ENCODE results near the gene SOCS3.
"Not testable (repeated sequence)": the region's sequence is repeated elsewhere in the genome, so short reads cannot be mapped to it uniquely, and the experiment has no call there.

The SOCS3 gene

GRCh38 chr17:78325076-78325687, 34.7 kb downstream of the SOCS3 start:
- DNase-seq = no peak

- no peak for DNase-seq
Observed at GRCh38 chr17:78324391-78325075, 35.3 kb downstream of the SOCS3 start.

GRCh38 chr17:78323826-78324390, 36.0 kb downstream of the SOCS3 start:
- no peak for DNase-seq

GRCh38 chr17:78322858-78323455, 36.9 kb downstream of the SOCS3 start:
- no peak for DNase-seq

GRCh38 chr17:78322327-78322857, 37.5 kb downstream of the SOCS3 start:
- no peak for DNase-seq

- no peak for DNase-seq
Observed at GRCh38 chr17:78318843-78319242, 41.0 kb downstream of the SOCS3 start.

- DNase-seq = no peak
Observed at GRCh38 chr17:78318407-78318806, 41.5 kb downstream of the SOCS3 start.

DNA sequence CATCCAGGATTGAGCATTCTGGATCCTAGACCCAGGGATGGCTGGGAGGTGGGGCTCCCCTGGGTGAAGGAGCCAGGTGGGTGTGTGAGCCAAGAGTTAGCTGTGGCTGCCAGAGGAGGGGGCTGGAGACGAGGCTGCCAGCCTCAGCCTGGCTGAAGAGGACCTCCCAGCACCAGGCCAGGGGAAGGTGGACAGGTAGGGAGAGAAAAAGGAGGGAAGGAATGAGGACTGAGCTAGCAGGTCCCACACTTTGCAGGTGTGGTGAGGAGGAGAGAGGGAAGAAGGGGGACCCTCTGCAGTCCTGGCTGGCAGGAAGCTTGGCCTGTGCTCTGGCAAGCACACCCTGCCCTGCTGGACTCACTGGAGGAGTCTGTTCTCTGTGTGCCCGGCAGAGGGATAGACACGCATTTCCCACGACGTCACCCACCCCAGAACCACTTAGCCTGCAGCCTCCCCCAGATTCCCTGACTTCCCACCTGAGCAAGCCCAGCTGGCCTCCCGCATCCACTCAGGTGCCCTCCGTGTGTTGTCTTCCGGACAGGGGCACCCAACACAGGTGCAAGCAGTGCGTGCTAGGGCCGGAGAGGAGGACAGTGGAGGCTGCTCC, 42.0 kb downstream of the SOCS3 start:
- DNase-seq = no peak

- no peak for DNase-seq
Observed at GRCh38 chr17:78316867-78317789, 42.7 kb downstream of the SOCS3 start.

- DNase-seq = no peak
Observed at GRCh38 chr17:78316115-78316866, 43.6 kb downstream of the SOCS3 start.

- peak in 1 of 4 experiments; percentile 17 for DNase-seq
Observed at GRCh38 chr17:78315355-78316114, 44.3 kb downstream of the SOCS3 start.

GRCh38 chr17:78314683-78315354, 45.1 kb downstream of the SOCS3 start:
- no peak for DNase-seq

- DNase-seq = peak in 2 of 4 experiments; percentile 62 to 64
Observed at GRCh38 chr17:78313735-78314648, 45.9 kb downstream of the SOCS3 start.

DNA sequence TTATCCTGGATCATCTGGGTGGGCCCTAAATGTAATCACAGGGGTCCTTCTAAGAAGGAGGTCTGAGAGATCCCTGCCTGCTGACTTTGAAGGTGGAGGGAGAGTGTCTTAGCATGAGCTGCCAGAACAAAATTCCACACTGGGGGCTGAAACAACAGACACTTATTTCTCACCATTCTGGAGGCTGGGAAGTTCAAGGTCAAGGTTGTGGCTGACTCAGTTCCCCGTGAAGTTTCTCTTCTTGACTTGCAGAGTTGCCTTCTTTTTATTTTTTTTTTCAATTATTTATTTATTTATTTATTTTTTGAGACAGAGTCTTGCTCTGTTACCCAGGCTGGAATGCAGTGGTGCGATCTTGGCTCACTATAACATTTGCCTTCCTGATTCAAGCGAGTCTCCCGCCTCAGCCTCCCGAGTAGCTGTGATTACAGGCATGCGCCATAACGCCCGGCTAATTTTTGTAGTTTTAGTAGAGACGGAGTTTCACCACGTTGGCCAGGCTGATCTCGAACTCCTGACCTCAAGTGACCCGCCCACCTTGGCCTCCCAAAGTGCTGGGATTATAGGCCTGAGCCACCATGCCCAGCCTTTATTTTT, 50.1 kb downstream of the SOCS3 start:
- not testable (repeated sequence) for DNase-seq

DNA sequence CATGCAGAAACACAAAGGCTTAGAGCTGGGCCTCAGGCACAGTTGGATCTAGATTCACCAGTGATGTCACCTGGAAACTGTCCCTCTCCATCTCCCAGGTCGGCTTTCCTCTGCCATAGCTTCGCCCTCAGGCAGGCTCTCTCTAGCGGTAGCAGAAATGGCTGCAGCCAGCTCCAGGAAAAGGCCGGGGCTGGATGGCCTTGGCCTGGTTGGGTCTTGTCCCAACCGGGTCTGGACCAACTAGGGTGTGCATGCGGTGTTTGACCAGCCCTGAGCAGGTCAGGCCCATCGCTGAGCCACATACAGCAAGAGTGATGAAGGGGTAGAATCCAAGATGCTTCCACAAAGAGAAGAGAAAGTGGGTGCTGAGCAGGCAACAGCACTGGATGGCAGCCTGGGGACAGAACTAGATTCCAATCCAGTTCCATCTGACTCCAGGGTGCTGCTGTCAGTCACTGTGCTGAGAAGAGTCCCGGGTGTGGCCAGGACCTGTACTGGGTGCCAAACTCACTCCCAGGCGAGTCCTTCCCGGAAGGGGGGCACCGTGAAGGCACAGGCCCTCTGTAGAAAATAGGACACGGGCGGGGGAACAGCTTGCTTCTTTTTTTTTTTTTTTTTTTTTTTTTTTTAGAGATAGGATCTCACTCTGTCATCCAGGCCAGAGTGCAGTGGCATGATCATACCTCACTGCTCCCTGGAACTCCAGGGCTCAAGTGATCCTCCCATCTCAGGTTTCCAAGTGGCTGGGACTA, 51.8 kb downstream of the SOCS3 start:
- no peak for DNase-seq

- no peak for DNase-seq
Observed at GRCh38 chr17:78306913-78307312, 53.0 kb downstream of the SOCS3 start.
